GM18909 (cell line): ENCODE measurements around the gene PCNX3.

Experiments used
- ATAC-seq: cut with Tn5 transposase; IDR thresholded peaks from one replicate; pipeline ENCODE4 v1.9.1; 2021; ENCODE audit warnings: mild to moderate bottlenecking; ENCODE audit not compliant: unreplicated experiment, poor library complexity

Gene PCNX3

DNA sequence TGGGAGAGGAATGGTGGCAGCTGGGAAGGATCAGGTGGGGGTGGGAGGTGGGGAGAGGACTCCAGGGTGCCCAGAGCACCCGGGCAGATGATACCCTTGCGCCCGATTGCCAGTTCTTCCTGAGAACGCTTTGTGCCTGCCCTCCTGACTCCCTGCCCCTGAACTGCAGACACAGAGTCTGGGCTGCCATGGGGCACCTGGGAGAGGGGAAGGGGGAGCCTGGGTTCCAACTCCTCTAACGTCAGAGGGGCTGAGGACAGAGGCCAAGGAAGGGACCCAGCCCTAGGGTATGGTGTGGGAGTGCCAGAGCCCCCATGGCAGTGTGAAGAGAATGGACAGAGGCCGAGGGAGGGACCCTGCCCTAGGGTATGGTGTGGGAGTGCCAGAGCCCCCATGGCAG is 19.1 kb upstream of the PCNX3 start:
- ATAC-seq = no peak

DNA sequence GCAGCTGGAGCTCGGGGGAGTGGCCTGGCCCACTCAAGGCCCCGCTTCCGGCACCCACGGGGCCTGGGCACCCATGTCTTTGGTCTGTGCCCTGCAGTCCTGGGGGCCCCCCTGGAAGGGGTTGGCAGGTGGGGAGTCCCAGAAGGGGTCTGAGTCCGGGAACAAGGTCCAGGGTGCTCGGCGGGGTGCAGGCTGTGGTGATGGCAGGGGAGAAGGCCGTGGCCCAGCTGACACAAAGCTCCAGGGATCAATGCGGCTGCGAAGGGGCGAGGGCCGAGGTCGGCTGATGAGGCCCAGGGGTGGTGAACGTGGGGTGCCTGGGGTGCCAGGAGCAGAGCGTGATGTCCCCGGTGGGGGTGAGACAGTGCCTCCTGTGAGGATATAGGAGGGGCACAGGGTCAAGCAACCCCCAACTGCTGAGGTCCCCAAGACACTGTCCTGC is 17.3 kb upstream of the PCNX3 start:
- no peak for ATAC-seq

DNA sequence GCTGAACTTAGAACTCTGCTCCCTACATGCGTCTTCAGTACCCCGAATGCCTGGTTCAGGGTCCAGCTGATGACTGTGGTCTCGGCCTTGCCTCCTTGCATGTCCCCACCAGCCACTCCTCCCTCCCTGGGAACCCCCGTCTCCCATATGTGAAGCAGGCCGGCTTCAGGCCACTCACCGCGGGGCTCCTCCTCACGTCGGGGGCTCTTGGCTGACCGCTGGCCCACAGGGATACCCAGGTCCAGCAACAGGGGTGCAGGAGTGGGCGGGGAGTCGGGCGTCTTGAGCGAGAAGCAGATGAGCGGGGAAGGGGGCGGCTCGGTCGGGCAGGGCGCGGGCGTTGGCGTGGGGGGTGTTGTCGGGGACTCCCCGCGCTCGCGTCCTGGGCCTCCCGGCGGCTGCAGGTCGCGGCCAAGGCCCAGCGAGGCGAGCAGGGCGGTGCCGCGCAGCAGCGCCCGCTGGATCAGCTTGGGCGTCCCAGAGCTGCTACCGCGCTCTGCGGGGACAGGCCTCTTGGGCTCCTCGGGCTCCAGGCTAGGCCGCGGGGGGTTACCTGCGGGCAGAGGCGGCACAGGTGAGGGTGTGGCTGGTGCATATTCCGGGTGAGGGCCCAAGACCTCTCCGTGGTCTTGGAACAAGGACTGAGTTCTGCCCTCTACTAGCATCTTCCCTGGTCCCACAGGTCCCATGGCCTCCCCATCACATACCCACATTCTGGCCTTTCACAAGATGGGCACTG is 16.2 kb upstream of the PCNX3 start:
- ATAC-seq = no peak

DNA sequence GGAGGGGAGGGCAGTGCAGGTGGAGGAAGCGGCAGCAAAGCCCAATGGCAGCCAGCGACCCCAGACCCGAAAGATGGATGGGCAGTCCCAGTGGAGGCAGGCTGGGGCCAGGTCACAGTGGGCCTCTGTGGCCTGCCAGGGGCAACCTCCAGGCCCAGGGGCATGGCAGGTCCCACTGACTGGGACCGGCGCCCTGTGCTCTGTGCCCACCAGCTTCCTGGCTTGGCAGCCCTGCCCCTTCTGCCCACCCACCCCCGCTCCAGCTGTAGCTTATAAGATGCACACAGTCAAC is 15.7 kb upstream of the PCNX3 start:
- ATAC-seq = no peak

DNA sequence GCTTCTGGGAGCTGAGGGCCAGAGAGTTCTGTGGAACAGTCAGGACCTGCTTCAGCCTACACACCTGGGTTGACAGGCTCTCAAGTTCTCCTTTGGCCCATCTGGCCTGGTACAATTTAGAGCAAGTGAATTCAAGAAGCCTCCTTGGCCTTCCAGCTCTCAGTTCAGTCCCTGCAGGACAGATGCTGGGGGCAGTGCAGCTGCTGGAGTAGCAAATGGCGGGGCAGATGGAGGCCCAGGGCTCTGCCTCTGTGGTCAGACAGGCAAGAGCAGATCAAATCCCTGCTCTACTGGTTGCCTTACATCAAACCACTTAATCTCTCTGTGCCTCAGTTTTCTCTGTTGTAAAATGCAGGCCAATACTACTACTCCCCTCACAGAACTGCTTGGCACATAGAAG is 11.3 kb upstream of the PCNX3 start:
- ATAC-seq = no peak

DNA sequence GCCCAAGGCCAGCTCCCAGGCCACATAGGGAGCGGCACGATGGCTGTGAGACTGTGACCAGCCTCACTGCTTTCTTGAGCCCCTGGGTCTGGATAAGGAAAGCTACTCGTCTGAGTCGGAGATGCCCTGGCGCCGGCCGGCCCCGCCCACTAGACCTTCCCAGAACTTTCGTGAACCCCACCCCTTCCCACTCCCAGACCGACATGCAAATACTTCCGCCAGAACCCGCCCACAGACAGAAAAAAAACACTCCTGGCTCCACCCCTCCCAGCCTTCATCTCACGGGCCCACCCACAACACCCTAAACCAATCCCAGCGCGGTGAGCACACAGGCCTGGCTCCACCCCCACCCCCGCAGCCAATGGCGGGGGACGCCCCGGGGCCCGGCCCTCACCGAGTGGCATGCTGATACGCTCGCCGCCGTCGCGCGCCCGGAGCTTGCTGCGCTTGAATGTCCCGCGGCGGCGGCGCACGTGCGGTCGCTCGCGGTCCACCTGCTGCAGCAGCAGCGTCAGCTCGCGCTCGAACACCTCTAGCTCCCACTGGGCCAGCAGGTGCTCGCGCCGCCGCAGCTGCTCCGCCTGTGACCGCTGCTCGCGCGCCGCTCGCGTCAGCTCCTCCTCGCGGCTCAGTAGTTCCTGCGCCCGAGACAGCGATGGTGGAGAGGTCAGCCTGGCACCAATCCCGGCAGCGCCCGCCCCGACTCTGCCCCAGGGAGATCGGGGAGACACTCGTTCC is 8.5 kb upstream of the PCNX3 start:
- ATAC-seq = no peak

DNA sequence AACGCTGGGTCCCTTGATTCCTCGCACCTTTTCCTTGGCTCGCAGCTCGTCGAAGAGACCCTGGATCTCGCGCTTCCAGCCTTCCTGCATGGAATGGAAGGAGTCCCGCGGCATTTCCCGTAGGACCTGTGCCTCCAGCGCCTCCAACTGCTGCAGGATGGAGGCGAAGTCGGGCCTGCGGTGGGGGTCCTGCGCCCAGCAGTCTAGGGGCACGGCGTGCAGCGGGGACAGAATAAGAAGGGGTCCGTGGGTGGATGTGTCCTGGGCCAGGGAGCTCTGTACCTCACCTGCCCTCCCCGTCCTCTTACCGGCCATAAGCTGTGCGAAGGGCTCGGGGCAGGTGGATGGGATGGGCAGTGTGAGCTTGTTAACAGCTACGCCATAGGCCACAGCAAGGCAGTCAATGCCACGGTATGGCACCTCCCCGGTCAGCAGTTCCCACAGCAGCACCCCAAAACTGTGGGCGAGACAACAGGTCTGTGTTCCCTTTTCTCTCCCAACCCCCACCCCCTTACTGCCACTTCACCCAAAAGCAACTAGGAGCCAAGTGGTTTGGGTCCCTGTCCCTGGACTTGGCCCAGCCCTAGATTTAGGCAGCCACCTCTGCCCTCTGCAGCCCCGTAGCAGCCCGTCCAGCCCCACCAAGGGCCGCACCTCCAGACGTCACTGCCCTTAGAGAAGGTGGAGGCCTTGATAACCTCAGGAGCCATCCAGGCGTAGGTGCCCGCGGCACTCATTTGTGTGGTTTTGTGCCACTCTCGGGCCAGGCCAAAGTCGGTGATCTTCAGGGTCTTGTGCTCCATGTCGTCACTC is 7.8 kb upstream of the PCNX3 start:
- no peak for ATAC-seq

DNA sequence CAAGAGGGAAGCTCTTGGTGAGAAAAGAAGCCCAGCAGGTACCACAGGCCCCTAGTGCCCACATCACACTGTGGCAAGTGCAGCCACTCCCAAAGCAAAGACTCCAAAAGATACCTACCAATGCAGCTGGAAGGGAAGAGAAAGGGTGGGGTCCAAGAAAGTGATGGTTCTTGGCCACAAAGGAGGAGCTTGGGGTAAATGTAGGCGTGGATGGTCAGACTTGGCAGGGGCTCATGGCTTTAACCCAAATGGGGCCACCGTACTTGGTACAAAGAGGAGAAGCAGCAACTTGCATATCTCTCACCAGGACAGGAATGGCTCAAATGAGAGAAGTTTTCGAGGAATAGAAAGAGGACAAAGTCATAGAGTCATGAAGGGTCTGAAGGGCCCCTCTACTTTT is 6.3 kb upstream of the PCNX3 start:
- no peak for ATAC-seq

DNA sequence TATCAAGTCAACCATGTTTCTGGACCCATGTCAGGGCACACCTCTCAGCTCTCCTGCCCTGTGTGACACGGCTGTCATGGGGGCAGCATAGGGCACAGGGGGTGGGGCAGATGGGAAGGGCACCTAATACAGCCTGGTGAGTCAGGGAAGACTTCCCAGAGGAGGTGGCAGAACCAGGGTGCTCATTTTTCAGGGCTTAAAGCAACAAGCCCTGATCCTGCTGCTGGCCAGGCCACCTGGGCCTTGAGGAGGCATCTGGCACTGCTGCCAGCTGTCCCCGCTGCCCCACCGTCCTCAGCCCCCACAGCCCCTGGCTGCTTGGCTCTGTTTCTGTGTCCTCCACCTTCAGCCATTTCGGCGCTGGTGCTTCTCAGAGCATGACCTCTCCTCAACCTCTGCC is 5.9 kb upstream of the PCNX3 start:
- no peak for ATAC-seq

DNA sequence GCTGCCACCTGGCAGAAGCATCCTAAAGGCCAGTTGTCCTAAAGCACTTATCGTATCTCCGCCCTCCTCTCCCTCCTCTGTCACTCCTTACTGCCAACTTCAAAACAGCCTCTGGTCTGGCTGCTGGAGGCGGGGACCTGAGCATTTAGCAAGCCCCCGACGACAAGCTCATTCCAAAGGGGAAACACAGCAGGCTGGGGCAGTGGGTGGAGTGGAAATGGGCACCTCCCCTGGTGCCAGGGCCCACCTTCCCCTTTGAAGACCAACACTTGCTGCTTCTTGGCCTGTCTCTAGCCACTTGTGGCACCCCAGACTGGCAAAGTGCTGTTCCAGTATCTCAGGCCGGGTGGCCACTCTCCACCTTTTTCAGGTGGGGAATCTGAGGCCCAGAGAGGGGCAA is 5.2 kb upstream of the PCNX3 start:
- ATAC-seq = no peak

DNA sequence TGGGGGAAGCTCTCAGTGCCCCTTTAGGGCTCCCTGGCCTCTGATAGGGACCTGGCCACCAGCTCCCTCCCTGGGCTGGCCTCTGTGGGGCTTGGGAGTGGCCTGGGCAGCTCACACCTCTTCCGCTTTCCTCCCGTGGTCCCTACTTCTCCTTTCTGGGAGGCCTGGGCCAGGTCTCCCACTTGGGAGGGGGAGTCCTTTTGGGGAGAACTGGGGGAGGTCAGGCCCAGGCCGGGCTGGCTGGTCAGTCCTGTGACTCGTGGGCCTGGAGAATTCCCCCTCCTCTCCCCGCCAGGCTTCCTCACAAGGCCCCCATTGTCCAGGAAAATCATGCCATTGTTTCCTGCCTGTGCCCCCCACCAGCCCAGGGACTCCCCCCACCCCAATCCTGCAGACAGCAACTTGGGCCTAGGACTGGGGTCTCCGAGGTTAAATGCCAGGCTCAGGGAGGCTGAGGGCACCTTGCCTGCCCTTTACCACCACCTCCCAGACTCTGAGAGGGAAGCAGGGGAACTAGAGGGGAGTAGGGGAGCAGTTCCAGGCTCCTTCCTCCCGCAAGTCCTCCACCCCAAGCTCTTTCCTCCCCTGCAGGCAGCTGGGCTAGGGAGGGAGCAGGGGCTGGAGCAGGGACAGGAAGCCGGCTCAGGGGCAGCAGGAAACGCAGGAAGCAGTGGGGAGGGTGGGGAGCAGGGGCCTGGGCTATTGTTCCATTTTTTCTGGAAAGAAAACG is 4.4 kb upstream of the PCNX3 start:
- no peak for ATAC-seq

DNA sequence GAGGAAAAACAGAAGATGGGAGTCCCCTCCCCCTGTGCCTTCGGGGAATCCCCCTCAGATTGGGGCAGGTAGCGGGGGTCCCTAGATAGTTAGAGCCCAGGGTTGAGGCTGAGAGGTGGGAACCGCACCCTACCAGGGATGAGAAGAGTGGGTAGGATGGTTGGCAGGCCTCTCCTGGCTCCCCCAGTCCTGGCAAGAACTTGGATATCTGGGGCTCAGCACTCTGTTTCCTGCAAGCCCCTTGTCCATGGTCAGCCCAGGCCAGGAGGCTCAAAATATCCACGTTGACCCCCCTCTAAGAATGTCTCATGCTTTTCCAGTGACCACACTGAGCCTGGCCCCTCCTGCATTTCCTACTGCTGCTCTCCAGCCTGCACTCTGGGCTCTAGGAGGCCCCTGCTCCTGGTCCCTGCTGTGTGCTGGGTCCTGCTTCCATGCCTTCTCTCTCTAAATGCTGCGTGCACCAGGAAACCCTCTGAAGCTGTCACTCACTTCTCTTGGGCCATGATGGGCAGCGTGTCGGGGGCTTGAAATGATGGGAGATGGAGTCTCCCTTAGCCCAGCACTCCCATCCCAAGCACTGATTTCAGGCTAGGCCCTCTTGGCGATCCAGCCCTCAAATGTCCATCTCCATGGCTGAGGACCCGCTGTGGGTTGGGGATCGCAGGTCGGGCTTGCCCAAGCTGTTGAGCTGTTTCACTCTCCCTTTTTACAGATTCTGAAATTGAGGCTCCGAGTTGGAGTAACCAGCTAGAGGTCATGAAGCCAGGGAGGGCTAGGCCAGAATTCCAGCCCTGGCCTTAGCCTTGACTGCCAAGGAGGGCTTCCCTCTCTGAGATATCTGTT is 3.6 kb upstream of the PCNX3 start:
- no peak for ATAC-seq

DNA sequence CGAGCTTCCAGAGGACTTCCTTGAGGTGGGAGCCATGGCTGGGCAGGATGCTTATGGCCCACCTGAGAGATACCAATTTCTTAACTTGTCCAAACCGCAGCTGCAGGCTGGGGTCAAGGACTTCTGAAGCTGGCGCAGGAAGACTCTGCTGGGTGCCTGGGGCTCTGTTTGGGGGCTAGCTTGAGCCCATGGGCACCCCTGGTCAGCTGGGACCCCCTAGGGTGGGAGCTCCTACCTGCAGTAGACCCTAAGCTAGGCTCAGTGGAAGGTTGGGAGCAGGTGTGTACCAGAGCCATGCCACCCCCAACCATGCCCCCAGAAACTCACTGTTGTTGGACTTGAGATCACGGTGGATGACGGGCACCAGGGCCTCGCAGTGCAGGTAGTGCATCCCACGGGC is 2.9 kb upstream of the PCNX3 start:
- ATAC-seq = no peak

DNA sequence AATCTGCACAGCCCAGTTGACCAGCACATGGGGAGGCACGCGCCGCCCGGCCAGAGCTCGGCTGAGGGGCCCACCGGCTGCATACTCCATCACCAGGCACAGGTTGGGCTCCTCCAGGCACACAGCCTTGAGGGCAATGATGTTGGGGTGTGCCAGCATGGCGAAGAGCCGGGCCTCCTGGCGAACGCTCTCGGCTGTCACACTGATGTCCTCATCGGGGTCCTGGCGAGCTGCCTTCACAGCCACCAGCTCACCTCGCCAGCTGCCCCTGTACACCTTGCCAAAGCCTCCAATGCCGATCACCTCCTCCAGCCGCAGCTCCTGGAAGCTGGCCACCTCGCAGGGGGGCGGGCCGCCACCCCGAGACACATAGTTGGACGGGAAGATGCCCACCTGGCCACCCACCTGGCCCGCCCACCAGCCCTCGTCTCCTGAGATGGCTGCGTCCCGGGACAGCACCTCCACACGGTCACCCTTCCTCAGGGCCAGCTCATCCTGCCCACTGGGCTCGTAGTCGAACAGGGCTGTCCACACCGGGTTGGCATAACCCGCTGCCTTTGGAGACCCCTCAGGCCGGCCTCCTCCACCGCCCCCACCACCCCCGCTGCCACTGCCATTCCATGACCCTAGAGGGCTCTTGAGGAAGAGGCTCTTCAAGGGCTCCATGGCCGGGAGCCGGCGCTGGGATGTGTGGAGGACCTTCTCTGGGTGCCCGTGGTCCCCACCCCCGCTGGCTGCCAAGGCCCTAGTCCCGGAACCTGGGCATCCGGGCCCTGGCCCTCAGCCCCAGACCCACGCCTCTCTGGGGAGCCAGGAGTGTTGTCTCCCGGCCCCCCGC is 2.3 kb upstream of the PCNX3 start:
- no peak for ATAC-seq

DNA sequence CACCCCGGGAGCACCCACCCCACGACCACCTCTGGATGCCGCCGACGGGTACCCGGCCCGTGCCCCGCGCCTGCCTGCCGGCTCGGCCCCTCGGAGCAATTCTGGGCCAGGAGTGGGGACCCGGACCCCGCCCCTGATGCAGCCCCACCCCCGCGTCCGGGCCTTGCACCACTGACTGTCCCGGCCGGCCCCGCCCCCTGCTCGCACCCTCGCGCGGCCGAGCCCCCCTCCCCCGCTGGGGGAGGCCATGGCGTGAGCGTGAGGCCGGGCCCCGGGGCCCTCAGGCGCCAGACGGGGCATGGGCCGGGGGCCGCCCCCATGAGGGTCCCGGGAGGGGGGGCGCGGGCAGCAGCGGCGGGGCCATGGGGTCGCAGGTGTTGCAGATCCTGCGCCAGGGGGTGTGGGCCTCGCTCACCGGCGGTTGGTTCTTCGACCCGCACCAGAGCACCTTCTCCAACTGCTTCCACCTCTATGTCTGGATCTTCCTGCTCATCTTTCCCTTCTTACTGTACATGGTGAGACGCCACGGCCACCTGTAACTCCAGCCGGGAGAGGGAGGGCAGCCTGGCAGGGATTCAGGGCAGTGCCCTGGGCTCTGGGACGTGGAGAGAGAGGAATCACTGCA is 486 bp downstream of the PCNX3 start:
- ATAC-seq = peak; percentile 9

DNA sequence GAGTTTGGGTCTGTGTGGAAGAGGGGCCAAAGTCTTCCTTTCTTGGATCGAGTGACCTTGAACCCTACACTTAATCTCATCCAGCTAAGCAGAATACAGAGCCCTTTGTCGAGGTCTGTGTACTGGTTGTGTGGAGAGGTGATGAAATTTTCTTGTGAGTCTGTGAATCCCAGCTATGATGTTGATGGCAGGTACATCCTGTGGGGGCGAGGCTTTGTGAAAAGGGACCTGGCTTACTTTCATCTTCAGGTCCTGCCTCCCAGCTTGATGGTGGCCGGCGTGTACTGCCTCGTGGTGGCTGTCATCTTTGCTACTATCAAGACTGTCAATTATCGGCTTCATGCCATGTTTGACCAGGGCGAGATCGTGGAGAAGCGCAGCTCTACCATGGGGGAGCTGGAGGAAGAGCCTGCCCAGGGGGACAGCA is 1.0 kb downstream of the PCNX3 start:
- no peak for ATAC-seq

DNA sequence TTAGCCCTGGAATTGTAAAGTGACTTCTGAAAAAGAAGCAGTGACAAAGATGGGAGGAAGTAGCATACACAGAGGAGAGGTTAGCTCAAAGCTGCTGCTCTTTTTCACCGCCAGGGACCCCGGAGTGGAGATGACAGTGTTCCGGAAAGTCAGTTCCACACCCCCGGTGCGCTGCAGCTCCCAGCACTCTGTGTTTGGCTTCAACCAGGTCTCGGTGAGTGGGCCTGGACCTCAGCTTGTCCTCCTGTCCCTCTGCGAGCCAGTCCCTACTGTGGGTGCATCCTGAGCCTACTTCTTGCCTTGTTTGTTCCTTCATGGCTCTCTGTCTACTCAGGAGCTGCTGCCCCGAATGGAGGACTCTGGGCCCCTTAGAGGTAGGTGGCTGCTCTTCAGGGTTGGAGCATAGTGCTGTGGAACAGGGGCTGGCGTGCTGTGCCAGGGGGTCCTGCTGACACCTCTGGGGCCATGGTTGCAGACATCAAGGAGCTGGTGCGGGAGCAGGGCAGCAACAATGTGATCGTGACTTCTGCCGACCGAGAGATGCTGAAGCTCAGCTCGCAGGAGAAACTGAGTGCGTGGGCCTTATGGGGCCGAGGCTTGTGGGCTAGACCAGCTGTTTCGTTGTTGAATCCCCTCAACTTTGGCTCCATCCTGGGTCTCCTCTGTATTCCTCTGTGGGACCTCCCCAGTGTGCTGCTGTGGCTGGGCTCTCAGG is 1.7 kb downstream of the PCNX3 start:
- ATAC-seq = no peak
